K562 (cell line): ENCODE results near the gene ZDHHC22. TPM values are rescaled to one million over a fixed set of nuclear protein-coding genes. Genes with fewer than 3 reads are reported as not detected.

ENCODE experiments used
- ATAC-seq: fragments of 200-7000 bp; cut with Tn5 transposase; 3 replicates; pipeline ENCODE4 v1.9.1; 2020; ENCODE audit warnings: moderate library complexity
- BruUV-seq: library from RNA; stranded (reverse); fragments of 400-500 nt; replicated peaks from 2 replicates; lab custom pipeline; 2021; lab: Mats Ljungman, UMichigan
- CTCF ChIA-PET: fragments of 300-600 bp; formaldehyde crosslinking; extraction: SDS; loops from one replicate; lab custom pipeline; 2021; ENCODE audit warnings: low intra/inter-chr PET ratio; lab: Yijun Ruan, JAX
- POLR2A ChIA-PET: fragments of 300-600, 350-650 bp; sonication (Branson Sonifier 250); formaldehyde crosslinking; extraction: SDS; loops from one replicate; lab custom pipeline; 2021; ENCODE audit warnings: antibody characterized with exemption, inconsistent platforms; lab: Yijun Ruan, JAX
- DNase-seq, 4 experiments: peaks; one replicate each; pipeline versions ENCODE4 v3.0.0 to v3.0.0-alpha.2; 2011 to 2018; ENCODE audit warnings: low spot score in 3 of 4, mixed read lengths in 3 of 4; ENCODE audit errors: extremely low read depth in 1 of 4
- FAIRE-seq: peaks from 2 replicates; lab custom pipeline; 2011; peaks lifted over from hg19 to GRCh38; lab: Jason Lieb, UNC
- H2AFZ ChIP-seq: 2 replicates; pipeline ENCODE4 v1.6.0; 2011; ENCODE audit warnings: low read depth, low read length, control low read depth, inconsistent platforms
- H3K27ac ChIP-seq: fragments of 200-600 bp; 3 replicates; pipeline ENCODE4 v1.8.0; 2011; ENCODE audit warnings: low read depth, mild to moderate bottlenecking, control low read depth, inconsistent platforms, low read length, moderate library complexity, mixed read lengths; ENCODE audit errors: extremely low read depth
- H3K27me3 ChIP-seq, 2 experiments: fragments of 300-600 bp in 1 of 2; 2 replicates in 1 of 2; 3 replicates in 1 of 2; pipeline versions ENCODE4 v1.6.0 to v1.8.0; 2011; ENCODE audit warnings: inconsistent platforms in 2 of 2, low read length in 2 of 2, mild to moderate bottlenecking in 1 of 2, mixed read lengths in 1 of 2, moderate library complexity in 1 of 2; ENCODE audit not compliant: control insufficient read depth in 2 of 2, insufficient read depth in 2 of 2
- H3K36me3 ChIP-seq: fragments of 300-600 bp; 3 replicates; pipeline ENCODE4 v1.8.0; 2011; ENCODE audit warnings: mild to moderate bottlenecking, low read length, inconsistent platforms; ENCODE audit not compliant: control insufficient read depth, insufficient read depth
- H3K4me1 ChIP-seq, 2 experiments: fragments of 200-600 bp in 1 of 2; replicated peaks in 1 of 2; 2 replicates in 1 of 2; 3 replicates in 1 of 2; pipeline versions ENCODE4 v1.5.1 to v1.8.0; 2011; ENCODE audit warnings: inconsistent platforms in 2 of 2, low read length in 2 of 2, mild to moderate bottlenecking in 1 of 2, mixed read lengths in 1 of 2, moderate library complexity in 1 of 2; ENCODE audit not compliant: control insufficient read depth in 2 of 2, insufficient read depth in 2 of 2
- H3K4me2 ChIP-seq: 2 replicates; pipeline ENCODE4 v1.6.1; 2011; ENCODE audit warnings: low read length, control low read depth, inconsistent platforms, mixed read lengths; ENCODE audit not compliant: insufficient read depth
- H3K4me3 ChIP-seq: fragments of 200-600 bp; sonication (generic), shearing (Covaris generic); 2 replicates; pipeline ENCODE4 v1.5.1; 2016; ENCODE audit warnings: control low read depth, inconsistent platforms
- H3K79me2 ChIP-seq: fragments of 200-600 bp; 3 replicates; pipeline ENCODE4 v1.8.0; 2011; ENCODE audit warnings: low read length, inconsistent platforms; ENCODE audit not compliant: control insufficient read depth, insufficient read depth
- H3K9ac ChIP-seq, 2 experiments: 2 replicates each; pipeline versions ENCODE4 v1.6.0 to v1.6.1; 2011; ENCODE audit warnings: low read depth in 2 of 2, low read length in 2 of 2, control low read depth in 1 of 2, inconsistent platforms in 1 of 2, mild to moderate bottlenecking in 1 of 2, mixed read lengths in 1 of 2; ENCODE audit not compliant: insufficient read depth in 1 of 2
- H3K9me1 ChIP-seq: one replicate; pipeline ENCODE4 v1.6.0; 2011; ENCODE audit warnings: inconsistent platforms, mild to moderate bottlenecking, low read length, moderate library complexity; ENCODE audit not compliant: control insufficient read depth, insufficient read depth
- H3K9me3 ChIP-seq: replicated peaks from 2 replicates; pipeline ENCODE4 v1.5.1; 2011; ENCODE audit warnings: low read depth, low read length, inconsistent platforms; ENCODE audit not compliant: control insufficient read depth, insufficient read depth
- H4K20me1 ChIP-seq: replicated peaks from 2 replicates; pipeline ENCODE4 v1.6.1; 2011; ENCODE audit warnings: low read length, inconsistent platforms, mixed read lengths; ENCODE audit not compliant: control insufficient read depth, insufficient read depth
- BRD9 ChIP-seq: fragments of 450-650 bp; IDR thresholded peaks from 2 replicates; pipeline ENCODE4 v1.6.1; 2018; ENCODE audit warnings: low read depth; ENCODE audit not compliant: partially characterized antibody
- BRF1 ChIP-seq: IDR thresholded peaks from 3 replicates; pipeline ENCODE4 v1.6.1; 2011; ENCODE audit warnings: borderline replicate concordance, mild to moderate bottlenecking; ENCODE audit not compliant: insufficient read length; ENCODE audit errors: extremely low read depth
- JUN ChIP-seq, 2 experiments: sonication (generic) in 1 of 2; formaldehyde crosslinking in 1 of 2; IDR thresholded peaks; 2 replicates each; pipeline versions ENCODE4 v1.6.1 to v1.8.0; 2012 to 2022; ENCODE audit warnings: borderline replicate concordance in 2 of 2, mild to moderate bottlenecking in 2 of 2, improper control_type of control experiment in 1 of 2, low read depth in 1 of 2, low read length in 1 of 2, missing genetic modification reagents in 1 of 2
- ZBTB1 ChIP-seq: sonication (generic); formaldehyde crosslinking; IDR thresholded peaks from 2 replicates; pipeline ENCODE4 v1.8.1; 2023; ENCODE audit warnings: missing genetic modification reagents, low read depth, mild to moderate bottlenecking, borderline replicate concordance
- ZNF583 ChIP-seq: fragments of 250-450 bp; sonication (Bioruptor Pico); IDR thresholded peaks from 2 replicates; pipeline ENCODE4 v1.4.0; 2020
- ZNF785 ChIP-seq: fragments of 250-450 bp; sonication (Bioruptor Pico); IDR thresholded peaks from 2 replicates; pipeline ENCODE4 v1.4.0; 2020; ENCODE audit warnings: mild to moderate bottlenecking
- WGBS: fragments of 100-300 bp; shearing (Covaris generic); methylation state at CpG from one replicate; pipeline ENCODE4 v1.1.6; 2016; ENCODE audit warnings: low coverage, mixed read lengths; ENCODE audit not compliant: insufficient coverage; ENCODE audit errors: missing lambda C conversion rate; 5-methylcytosine and 5-hydroxymethylcytosine counted together
- in situ Hi-C: fragments of 300-500 bp; cut with MboI; formaldehyde crosslinking; loops from 4 replicates; pipeline ENCODE4 v1.15.0; 2018; ENCODE audit warnings: inconsistent platforms, mixed read lengths
- intact Hi-C: fragments of 100-400 bp; cut with micrococcal nuclease; formaldehyde crosslinking; loops from 2 replicates; pipeline ENCODE4 v1.14.2; 2022
- polyA plus RNA-seq, 8 experiments: library from polyadenylated mRNA; depleted of rRNA in 4 of 8; stranded (reverse) in 5 of 8; unstranded in 3 of 8; fragments of >200 nt; fragmentation: Nextera tagmentation in 2 of 8; fragmentation: Illumina TruSeq in 1 of 8; extraction: Ambion mirVana in 2 of 8; extraction: Trizol in 1 of 8; gene quantifications; 2 replicates each; pipeline versions ENCODE4 v1.2.1 to v1.2.3, GENCODE V29; 2011 to 2014; ENCODE audit warnings: inconsistent platforms in 1 of 8, missing spikeins in 1 of 8
- total RNA-seq, 7 experiments: library from RNA; depleted of rRNA in 6 of 7; stranded (reverse); fragments of >200 nt in 6 of 7; fragmentation: Illumina TruSeq in 2 of 7; extraction: Trizol in 2 of 7; gene quantifications; 2 replicates each; pipeline versions ENCODE4 v1.2.1 to v1.2.3, GENCODE V29; 2011 to 2021; ENCODE audit warnings: low replicate concordance in 1 of 7
- TF ChIP-seq, protein P1 (sequence below): sonication (generic); formaldehyde crosslinking; IDR thresholded peaks from 2 replicates; pipeline ENCODE4 v1.8.0; 2022; ENCODE audit warnings: mild to moderate bottlenecking, missing genetic modification reagents
- TF ChIP-seq, protein P2 (sequence below), 2 experiments: fragments of 200-800 bp in 1 of 2; sonication (Bioruptor generic) in 1 of 2; sonication (generic) in 1 of 2; formaldehyde crosslinking in 1 of 2; IDR thresholded peaks in 1 of 2; conservative IDR thresholded peaks in 1 of 2; 2 replicates each; pipeline versions ENCODE4 v1.5.0 to v1.6.1; 2016 to 2020; ENCODE audit warnings: missing compliant biosample characterization in 1 of 2, missing genetic modification characterization in 1 of 2, missing genetic modification reagents in 1 of 2
- TF ChIP-seq, protein P3 (sequence below): fragments of 450-650 bp; IDR thresholded peaks from 2 replicates; pipeline ENCODE4 v1.7.0; 2016; ENCODE audit warnings: borderline replicate concordance

ZDHHC22 gene
- total and polyA plus RNA-seq, 9 of the 15 experiments (the other 6 are each of a cell fraction or from before 2014, with no cell fraction given): not detected

DNA sequence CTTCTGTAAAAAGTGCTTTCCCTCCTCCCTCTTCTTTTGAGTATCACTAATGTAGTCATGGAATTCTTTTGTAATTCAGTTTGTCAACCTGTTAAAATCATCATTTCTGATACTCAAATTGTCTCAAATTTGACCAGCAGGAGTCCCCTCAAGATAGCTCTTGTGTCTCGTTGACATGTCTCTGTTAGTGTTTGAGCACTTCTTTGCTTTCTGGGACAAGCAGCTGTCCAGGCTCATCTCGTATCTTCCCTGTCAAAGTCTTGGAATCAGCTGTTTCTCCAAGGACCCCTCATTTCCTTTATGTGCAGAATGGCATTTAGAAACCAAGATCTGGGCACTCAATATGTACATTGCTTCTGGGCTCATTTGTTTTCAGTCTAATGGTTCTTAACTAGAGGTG, 32.8 kb downstream of the ZDHHC22 start:
- CTCF ChIA-PET: no interaction called here
- no peak for TF ChIP-seq ZBTB1 (CRISPR knock-in tag)
- TF ChIP-seq BRD9: no peak
- no peak overlapping the region for H2AFZ ChIP-seq
- no peak for DNase-seq
- FAIRE-seq: no peak
- no peaks in the 10 kb centered on the region; a peak in 1 of 5 replicates for H3K4me1 ChIP-seq
- H3K9me1 ChIP-seq: no peaks in the 10 kb centered on the region
- H3K9me3 ChIP-seq: no peaks in the 10 kb centered on the region
- POLR2A ChIA-PET: interaction anchor here (0.7 kb wide), 1 partner anchor 27 kb away, joined by 4 read pairs; no protein-coding TSS in a partner anchor
- no peak overlapping the region for H3K4me2 ChIP-seq
- no peak overlapping the region for H3K4me3 ChIP-seq
- no peaks in the 10 kb centered on the region for H3K27me3 ChIP-seq
- no peaks in the 10 kb centered on the region for H3K79me2 ChIP-seq
- no peak overlapping the region for H3K27ac ChIP-seq
- in situ Hi-C loops (no loop called here), intact Hi-C loops (no loop called here)
- no peak overlapping the region for H3K9ac ChIP-seq
- ATAC-seq: no peak
- H4K20me1 ChIP-seq: no peaks in the 10 kb centered on the region
- BruUV-seq: no TSS peak
- peaks cover 68% of the 10 kb centered on the region; the same call in 1 of the 3 replicates for H3K36me3 ChIP-seq
- WGBS: 93% methylated on average over 2 of the region's 2 CpGs

DNA sequence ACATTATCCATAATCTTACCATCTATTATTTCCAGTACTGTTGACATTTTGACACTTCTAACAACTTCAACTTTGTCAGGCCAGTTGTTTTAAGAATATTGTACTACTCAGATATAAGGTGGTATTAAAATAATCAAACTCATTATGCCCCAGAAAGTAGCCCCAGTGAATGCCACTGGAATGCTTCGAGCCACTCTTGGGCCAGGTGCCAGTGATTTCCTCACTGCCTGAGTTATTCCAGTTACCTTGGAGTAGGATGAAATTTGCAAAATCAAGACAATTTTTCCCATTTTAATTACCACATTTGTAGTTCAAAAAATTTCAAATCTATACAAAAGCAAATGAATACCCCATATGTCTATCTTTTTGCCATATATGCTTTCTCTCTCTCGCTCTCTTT, 34.4 kb downstream of the ZDHHC22 start:
- Histone ChIP-seq H3K36me3 (peaks cover 59% of the 10 kb centered on the region; the same call in 1 of the 3 replicates), H3K27ac (no peak overlapping the region), H2AFZ (no peak overlapping the region), H3K9me1 (no peaks in the 10 kb centered on the region), H3K4me1 (no peaks in the 10 kb centered on the region; a peak in 1 of 5 replicates), H3K79me2 (peaks cover 4% of the 10 kb centered on the region; the same call in 2 of the 3 replicates), H3K9me3 (no peaks in the 10 kb centered on the region), H3K9ac (no peak overlapping the region), H3K4me2 (no peak overlapping the region), H4K20me1 (no peaks in the 10 kb centered on the region), H3K27me3 (no peaks in the 10 kb centered on the region), H3K4me3 (no peak overlapping the region)
- ATAC-seq (no peak), FAIRE-seq (no peak), DNase-seq (no peak)
- WGBS: 100% methylated on average over 2 of the region's 2 CpGs
- in situ Hi-C loops (no loop called here), intact Hi-C loops (no loop called here)
- BruUV-seq: no TSS peak
- CTCF ChIA-PET: no interaction called here
- POLR2A ChIA-PET: no interaction called here
- no peak for TF ChIP-seq BRF1
- no peak for TF ChIP-seq ZNF583 (CRISPR knock-in tag)
- TF ChIP-seq, protein P1, sequence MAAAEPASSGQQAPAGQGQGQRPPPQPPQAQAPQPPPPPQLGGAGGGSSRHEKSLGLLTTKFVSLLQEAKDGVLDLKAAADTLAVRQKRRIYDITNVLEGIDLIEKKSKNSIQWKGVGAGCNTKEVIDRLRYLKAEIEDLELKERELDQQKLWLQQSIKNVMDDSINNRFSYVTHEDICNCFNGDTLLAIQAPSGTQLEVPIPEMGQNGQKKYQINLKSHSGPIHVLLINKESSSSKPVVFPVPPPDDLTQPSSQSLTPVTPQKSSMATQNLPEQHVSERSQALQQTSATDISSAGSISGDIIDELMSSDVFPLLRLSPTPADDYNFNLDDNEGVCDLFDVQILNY (CRISPR knock-in tag): no peak
- TF ChIP-seq, protein P2, sequence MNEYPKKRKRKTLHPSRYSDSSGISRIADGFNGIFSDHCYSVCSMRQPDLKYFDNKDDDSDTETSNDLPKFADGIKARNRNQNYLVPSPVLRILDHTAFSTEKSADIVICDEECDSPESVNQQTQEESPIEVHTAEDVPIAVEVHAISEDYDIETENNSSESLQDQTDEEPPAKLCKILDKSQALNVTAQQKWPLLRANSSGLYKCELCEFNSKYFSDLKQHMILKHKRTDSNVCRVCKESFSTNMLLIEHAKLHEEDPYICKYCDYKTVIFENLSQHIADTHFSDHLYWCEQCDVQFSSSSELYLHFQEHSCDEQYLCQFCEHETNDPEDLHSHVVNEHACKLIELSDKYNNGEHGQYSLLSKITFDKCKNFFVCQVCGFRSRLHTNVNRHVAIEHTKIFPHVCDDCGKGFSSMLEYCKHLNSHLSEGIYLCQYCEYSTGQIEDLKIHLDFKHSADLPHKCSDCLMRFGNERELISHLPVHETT (CRISPR knock-in tag; conservative IDR thresholded peaks at IDR 0.05 in 1 of 2, IDR thresholded peaks at IDR 0.05 in 1 of 2): no peak
- TF ChIP-seq, protein P3, sequence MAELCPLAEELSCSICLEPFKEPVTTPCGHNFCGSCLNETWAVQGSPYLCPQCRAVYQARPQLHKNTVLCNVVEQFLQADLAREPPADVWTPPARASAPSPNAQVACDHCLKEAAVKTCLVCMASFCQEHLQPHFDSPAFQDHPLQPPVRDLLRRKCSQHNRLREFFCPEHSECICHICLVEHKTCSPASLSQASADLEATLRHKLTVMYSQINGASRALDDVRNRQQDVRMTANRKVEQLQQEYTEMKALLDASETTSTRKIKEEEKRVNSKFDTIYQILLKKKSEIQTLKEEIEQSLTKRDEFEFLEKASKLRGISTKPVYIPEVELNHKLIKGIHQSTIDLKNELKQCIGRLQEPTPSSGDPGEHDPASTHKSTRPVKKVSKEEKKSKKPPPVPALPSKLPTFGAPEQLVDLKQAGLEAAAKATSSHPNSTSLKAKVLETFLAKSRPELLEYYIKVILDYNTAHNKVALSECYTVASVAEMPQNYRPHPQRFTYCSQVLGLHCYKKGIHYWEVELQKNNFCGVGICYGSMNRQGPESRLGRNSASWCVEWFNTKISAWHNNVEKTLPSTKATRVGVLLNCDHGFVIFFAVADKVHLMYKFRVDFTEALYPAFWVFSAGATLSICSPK: no peak
- no peak for TF ChIP-seq ZNF785 (CRISPR knock-in tag)
- TF ChIP-seq JUN (IDR thresholded peaks at IDR 0.05; ENCODE audit: borderline replicate concordance, low read depth, low read length): no peak
- TF ChIP-seq JUN (CRISPR knock-in tag; IDR thresholded peaks at IDR 0.05; ENCODE audit: borderline replicate concordance): no peak
